GM19328 (cell line): ENCODE measurements around the gene SYP.

Experiments used
- ATAC-seq: cut with Tn5 transposase; IDR thresholded peaks from one replicate; pipeline ENCODE4 v1.9.1; 2021; ENCODE audit warnings: mild to moderate bottlenecking, moderate library complexity; ENCODE audit not compliant: unreplicated experiment

Gene SYP

GRCh38 chrX:49221868-49222267 lies 21.9 kb upstream of the SYP start:
- no peak for ATAC-seq

- no peak for ATAC-seq
Observed at GRCh38 chrX:49220100-49220499, 20.1 kb upstream of the SYP start.

GRCh38 chrX:49214996-49215526 lies 15.1 kb upstream of the SYP start:
- no peak for ATAC-seq

GRCh38 chrX:49214416-49214815 lies 14.4 kb upstream of the SYP start:
- no peak for ATAC-seq

- ATAC-seq = no peak
Observed at GRCh38 chrX:49212861-49213260, 12.9 kb upstream of the SYP start.

GRCh38 chrX:49212209-49212608 lies 12.2 kb upstream of the SYP start:
- no peak for ATAC-seq

- no peak for ATAC-seq
Observed at GRCh38 chrX:49211074-49211473, 11.1 kb upstream of the SYP start.

- ATAC-seq = no peak
Observed at GRCh38 chrX:49210406-49210805, 10.4 kb upstream of the SYP start.

- ATAC-seq = no peak
Observed at GRCh38 chrX:49209434-49210251, 9.7 kb upstream of the SYP start.

GRCh38 chrX:49208399-49208798 lies 8.4 kb upstream of the SYP start:
- ATAC-seq = no peak

- ATAC-seq = no peak
Observed at GRCh38 chrX:49206543-49206942, 6.5 kb upstream of the SYP start.

GRCh38 chrX:49205443-49205842 lies 5.5 kb upstream of the SYP start:
- no peak for ATAC-seq

- no peak for ATAC-seq
Observed at GRCh38 chrX:49204709-49205108, 4.7 kb upstream of the SYP start.

GRCh38 chrX:49204017-49204416 lies 4.0 kb upstream of the SYP start:
- ATAC-seq = no peak

- ATAC-seq = no peak
Observed at GRCh38 chrX:49203536-49203935, 3.5 kb upstream of the SYP start.

GRCh38 chrX:49202022-49202421 lies 2.0 kb upstream of the SYP start:
- ATAC-seq = no peak

GRCh38 chrX:49199315-49199595 lies 738 bp downstream of the SYP start:
- no peak for ATAC-seq

GRCh38 chrX:49198540-49199314 lies 1.3 kb downstream of the SYP start:
- ATAC-seq = no peak

- no peak for ATAC-seq
Observed at GRCh38 chrX:49197543-49198087, 2.4 kb downstream of the SYP start.

GRCh38 chrX:49193542-49193964 lies 6.4 kb downstream of the SYP start:
- ATAC-seq = no peak

- ATAC-seq = no peak
Observed at GRCh38 chrX:49192722-49193328, 7.2 kb downstream of the SYP start.
